Fibroblast of mammary gland (primary cell): ENCODE results near the gene CDH4.

Source experiments
- DNase-seq: peaks from one replicate; pipeline ENCODE4 v3.0.0-alpha.2; 2010; ENCODE audit warnings: low read depth
- H3K4me3 ChIP-seq: 2 replicates; pipeline ENCODE4 v1.5.1; 2011; ENCODE audit warnings: low read depth, mild to moderate bottlenecking, low read length, moderate library complexity; ENCODE audit not compliant: control insufficient read depth
- CTCF ChIP-seq: conservative IDR thresholded peaks from 2 replicates; pipeline ENCODE4 v1.5.1; 2011; ENCODE audit warnings: low read depth, low read length, inconsistent platforms; ENCODE audit not compliant: control insufficient read depth, insufficient read depth

The CDH4 gene

GRCh38 chr20:61786230-61786629, 534.2 kb downstream of the CDH4 start:
- no peak for TF ChIP-seq CTCF
- no peak overlapping the region for H3K4me3 ChIP-seq
- DNase-seq = no peak

- no peak for DNase-seq
- no peak for TF ChIP-seq CTCF
- H3K4me3 ChIP-seq = no peak overlapping the region
Measured at GRCh38 chr20:61788343-61788742, 536.3 kb downstream of the CDH4 start.

- no peak for DNase-seq
- no peak for TF ChIP-seq CTCF
- no peak overlapping the region for H3K4me3 ChIP-seq
Measured at GRCh38 chr20:61789329-61789728, 537.3 kb downstream of the CDH4 start.

GRCh38 chr20:61790116-61790827, 538.2 kb downstream of the CDH4 start:
- TF ChIP-seq CTCF = no peak
- no peak overlapping the region for H3K4me3 ChIP-seq
- no peak for DNase-seq

GRCh38 chr20:61791995-61792394, 539.9 kb downstream of the CDH4 start:
- DNase-seq = no peak
- no peak overlapping the region for H3K4me3 ChIP-seq
- TF ChIP-seq CTCF = no peak

GRCh38 chr20:61795669-61796630, 543.9 kb downstream of the CDH4 start:
- H3K4me3 ChIP-seq = no peak overlapping the region
- DNase-seq = no peak
- TF ChIP-seq CTCF = no peak
